ENCODE results near the gene KRTAP22-1.

Gene KRTAP22-1

DNA sequence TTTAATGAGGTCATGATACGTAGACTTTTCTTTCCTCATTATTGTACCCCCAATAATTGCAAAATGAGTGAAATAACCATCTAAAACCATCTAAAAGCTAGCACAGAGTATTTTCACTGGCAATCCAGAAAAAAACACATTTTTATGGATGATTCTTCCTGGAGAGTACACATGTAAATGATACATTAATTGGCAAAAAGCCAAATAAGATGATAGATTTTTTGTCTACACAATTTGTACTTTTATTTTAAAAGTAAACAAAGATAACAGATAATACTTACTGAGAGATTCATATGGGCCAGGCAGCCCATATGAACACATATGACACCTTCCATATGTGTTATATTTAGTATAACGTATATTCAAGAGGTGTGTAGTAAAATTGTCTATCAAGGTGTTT lies 37.3 kb upstream of the KRTAP22-1 start:
- DNase-seq (ENCODE audit: low read depth) = no peak
- H3K4me3 ChIP-seq (ENCODE audit: low read depth, low read length) = no peak overlapping the region
- no peak for TF ChIP-seq MAX (IDR thresholded peaks at IDR 0.05; ENCODE audit: low read depth, low read length)
- TF ChIP-seq POLR2A (IDR thresholded peaks at IDR 0.05; ENCODE audit: extremely low read depth, insufficient read length) = no peak
- TF ChIP-seq MYC (IDR thresholded peaks at IDR 0.05; ENCODE audit: low read depth, low read length) = no peak
- TF ChIP-seq, protein P1, sequence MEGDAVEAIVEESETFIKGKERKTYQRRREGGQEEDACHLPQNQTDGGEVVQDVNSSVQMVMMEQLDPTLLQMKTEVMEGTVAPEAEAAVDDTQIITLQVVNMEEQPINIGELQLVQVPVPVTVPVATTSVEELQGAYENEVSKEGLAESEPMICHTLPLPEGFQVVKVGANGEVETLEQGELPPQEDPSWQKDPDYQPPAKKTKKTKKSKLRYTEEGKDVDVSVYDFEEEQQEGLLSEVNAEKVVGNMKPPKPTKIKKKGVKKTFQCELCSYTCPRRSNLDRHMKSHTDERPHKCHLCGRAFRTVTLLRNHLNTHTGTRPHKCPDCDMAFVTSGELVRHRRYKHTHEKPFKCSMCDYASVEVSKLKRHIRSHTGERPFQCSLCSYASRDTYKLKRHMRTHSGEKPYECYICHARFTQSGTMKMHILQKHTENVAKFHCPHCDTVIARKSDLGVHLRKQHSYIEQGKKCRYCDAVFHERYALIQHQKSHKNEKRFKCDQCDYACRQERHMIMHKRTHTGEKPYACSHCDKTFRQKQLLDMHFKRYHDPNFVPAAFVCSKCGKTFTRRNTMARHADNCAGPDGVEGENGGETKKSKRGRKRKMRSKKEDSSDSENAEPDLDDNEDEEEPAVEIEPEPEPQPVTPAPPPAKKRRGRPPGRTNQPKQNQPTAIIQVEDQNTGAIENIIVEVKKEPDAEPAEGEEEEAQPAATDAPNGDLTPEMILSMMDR (IDR thresholded peaks at IDR 0.05; ENCODE audit: low read depth, low read length) = no peak

- no peak for TF ChIP-seq POLR2A (IDR thresholded peaks at IDR 0.05; ENCODE audit: extremely low read depth, insufficient read length)
- TF ChIP-seq MYC (IDR thresholded peaks at IDR 0.05; ENCODE audit: low read depth, low read length) = no peak
- TF ChIP-seq MAX (IDR thresholded peaks at IDR 0.05; ENCODE audit: low read depth, low read length) = no peak
- TF ChIP-seq, protein P1 (IDR thresholded peaks at IDR 0.05; ENCODE audit: low read depth, low read length) = no peak
- no peak overlapping the region for H3K4me3 ChIP-seq (ENCODE audit: low read depth, low read length)
- no peak for DNase-seq (ENCODE audit: low read depth)
Measured at GRCh38 chr21:30567617-30568016, 33.3 kb upstream of the KRTAP22-1 start.

DNA sequence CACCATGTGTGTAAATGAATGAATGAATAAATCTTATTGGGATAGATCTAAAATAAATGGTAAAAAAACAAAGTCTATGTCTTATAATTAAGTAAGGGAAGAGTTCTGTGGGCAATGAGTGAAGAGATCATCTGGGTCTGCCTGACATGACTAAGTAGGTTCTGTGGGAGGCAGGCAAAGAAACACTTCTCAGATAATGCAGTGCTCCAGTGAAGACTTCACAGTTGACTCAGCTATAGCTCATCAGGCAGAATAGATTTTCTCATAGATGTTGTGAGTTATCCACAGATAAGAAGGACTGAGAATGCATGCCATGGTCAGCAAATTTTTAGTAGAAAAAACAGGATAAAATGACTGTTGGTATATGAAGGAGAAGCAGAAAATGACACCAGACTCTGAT lies 23.1 kb upstream of the KRTAP22-1 start:
- no peak overlapping the region for H3K4me3 ChIP-seq (ENCODE audit: low read depth, low read length)
- TF ChIP-seq, protein P1 (IDR thresholded peaks at IDR 0.05; ENCODE audit: low read depth, low read length) = no peak
- TF ChIP-seq MYC (IDR thresholded peaks at IDR 0.05; ENCODE audit: low read depth, low read length) (no peak), POLR2A (IDR thresholded peaks at IDR 0.05; ENCODE audit: extremely low read depth, insufficient read length) (no peak), MAX (IDR thresholded peaks at IDR 0.05; ENCODE audit: low read depth, low read length) (no peak)
- DNase-seq (ENCODE audit: low read depth) = no peak

GRCh38 chr21:30579346-30579745 lies 21.5 kb upstream of the KRTAP22-1 start:
- TF ChIP-seq MYC (IDR thresholded peaks at IDR 0.05; ENCODE audit: low read depth, low read length) = no peak
- TF ChIP-seq MAX (IDR thresholded peaks at IDR 0.05; ENCODE audit: low read depth, low read length) = no peak
- TF ChIP-seq, protein P1 (IDR thresholded peaks at IDR 0.05; ENCODE audit: low read depth, low read length) = no peak
- TF ChIP-seq POLR2A (IDR thresholded peaks at IDR 0.05; ENCODE audit: extremely low read depth, insufficient read length) = no peak
- no peak for DNase-seq (ENCODE audit: low read depth)
- H3K4me3 ChIP-seq (ENCODE audit: low read depth, low read length) = no peak overlapping the region

- no peak for DNase-seq (ENCODE audit: low read depth)
- TF ChIP-seq POLR2A (IDR thresholded peaks at IDR 0.05; ENCODE audit: extremely low read depth, insufficient read length) (no peak), MYC (IDR thresholded peaks at IDR 0.05; ENCODE audit: low read depth, low read length) (no peak), MAX (IDR thresholded peaks at IDR 0.05; ENCODE audit: low read depth, low read length) (no peak)
- TF ChIP-seq, protein P1 (IDR thresholded peaks at IDR 0.05; ENCODE audit: low read depth, low read length) = no peak
- no peak overlapping the region for H3K4me3 ChIP-seq (ENCODE audit: low read depth, low read length)
Measured at GRCh38 chr21:30580132-30580531, 20.8 kb upstream of the KRTAP22-1 start.

DNA sequence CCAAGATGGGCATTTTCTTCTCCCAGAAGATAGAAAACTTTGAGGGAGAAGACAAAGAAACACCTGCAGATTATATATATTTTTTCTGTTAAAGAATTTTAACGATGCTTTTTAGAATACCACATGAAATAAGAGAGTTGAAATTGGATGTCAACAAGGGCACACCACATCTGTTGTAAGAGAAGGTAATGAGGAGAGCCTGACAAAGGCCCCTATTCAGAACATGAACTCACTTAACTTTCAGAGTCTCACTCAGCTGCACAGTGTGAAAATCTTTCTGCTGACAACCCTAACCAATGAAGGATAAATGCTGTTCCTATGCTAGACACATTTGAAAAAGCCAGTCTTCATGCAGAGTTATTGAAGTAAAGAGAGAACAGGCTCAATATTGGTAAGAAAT lies 18.0 kb upstream of the KRTAP22-1 start:
- H3K4me3 ChIP-seq (ENCODE audit: low read depth, low read length) = no peak overlapping the region
- no peak for DNase-seq (ENCODE audit: low read depth)
- TF ChIP-seq, protein P1 (IDR thresholded peaks at IDR 0.05; ENCODE audit: low read depth, low read length) = no peak
- TF ChIP-seq MAX (IDR thresholded peaks at IDR 0.05; ENCODE audit: low read depth, low read length) (no peak), MYC (IDR thresholded peaks at IDR 0.05; ENCODE audit: low read depth, low read length) (no peak), POLR2A (IDR thresholded peaks at IDR 0.05; ENCODE audit: extremely low read depth, insufficient read length) (no peak)

Data from NB4 (cell line).